GM18508 (cell line): ENCODE results near the gene MACROD2.
A peak's percentile ranks its signal among the peaks of the same experiment; 100 is the strongest.
"Not testable (repeated sequence)": the region's sequence is repeated elsewhere in the genome, so short reads cannot be mapped to it uniquely, and the experiment has no call there.

Experiments
- ATAC-seq: cut with Tn5 transposase; IDR thresholded peaks from one replicate; pipeline ENCODE4 v1.9.1; 2021; ENCODE audit warnings: moderate number of reproducible peaks; ENCODE audit not compliant: insufficient read depth, unreplicated experiment

The MACROD2 gene

GRCh38 chr20:16005021-16005914 lies 2010.0 kb downstream of the MACROD2 start:
- no peak for ATAC-seq

DNA sequence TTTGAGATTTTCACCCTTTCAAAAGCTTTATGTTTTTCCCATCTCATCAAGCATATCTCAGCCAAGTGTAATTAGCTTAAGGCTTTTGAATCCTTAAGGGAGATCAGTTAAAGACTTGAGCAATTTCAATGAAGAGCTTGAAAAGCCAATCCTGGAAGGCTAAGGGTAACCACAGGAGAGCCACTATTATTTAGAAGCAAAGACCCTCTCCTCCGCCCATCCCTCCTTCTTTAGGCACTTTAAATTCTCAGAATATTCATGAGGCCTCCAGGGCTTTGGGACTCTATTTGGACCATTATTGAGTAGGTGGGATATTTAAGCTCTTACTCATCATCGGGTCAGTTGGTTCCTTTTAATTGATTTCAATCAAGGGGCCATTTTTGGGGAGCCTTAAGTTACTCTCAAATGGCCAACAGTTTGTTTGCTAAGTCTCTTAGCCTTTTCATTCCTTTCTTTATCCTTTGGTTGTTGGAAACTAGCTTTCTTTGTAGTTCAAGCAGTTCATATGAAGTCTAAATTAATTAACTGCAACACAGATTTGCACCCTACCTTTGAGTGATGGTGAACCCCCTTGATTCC lies 2010.7 kb downstream of the MACROD2 start:
- no peak for ATAC-seq

DNA sequence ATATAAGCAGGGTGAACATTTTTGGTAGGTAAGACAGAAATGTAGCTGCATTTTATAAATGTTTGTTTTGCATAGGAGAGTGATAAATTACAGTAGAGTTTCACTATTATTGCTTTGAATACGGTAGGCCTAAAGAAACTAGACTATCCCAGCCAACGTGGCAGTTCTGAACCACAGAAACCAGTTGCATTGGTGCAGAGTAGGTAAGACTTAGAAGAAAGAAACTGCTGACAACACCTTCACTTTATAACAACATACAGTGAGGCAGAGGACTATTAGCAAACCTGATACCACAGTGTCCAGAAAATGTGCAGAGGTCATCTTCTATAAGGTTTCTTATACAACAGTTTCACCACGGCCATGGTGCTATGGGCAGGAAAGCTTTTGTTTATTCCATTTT lies 2011.8 kb downstream of the MACROD2 start:
- peak; percentile 87 for ATAC-seq

GRCh38 chr20:16007962-16008361 lies 2012.6 kb downstream of the MACROD2 start:
- ATAC-seq, result no peak

GRCh38 chr20:16011056-16011455 lies 2015.7 kb downstream of the MACROD2 start:
- ATAC-seq, result no peak

DNA sequence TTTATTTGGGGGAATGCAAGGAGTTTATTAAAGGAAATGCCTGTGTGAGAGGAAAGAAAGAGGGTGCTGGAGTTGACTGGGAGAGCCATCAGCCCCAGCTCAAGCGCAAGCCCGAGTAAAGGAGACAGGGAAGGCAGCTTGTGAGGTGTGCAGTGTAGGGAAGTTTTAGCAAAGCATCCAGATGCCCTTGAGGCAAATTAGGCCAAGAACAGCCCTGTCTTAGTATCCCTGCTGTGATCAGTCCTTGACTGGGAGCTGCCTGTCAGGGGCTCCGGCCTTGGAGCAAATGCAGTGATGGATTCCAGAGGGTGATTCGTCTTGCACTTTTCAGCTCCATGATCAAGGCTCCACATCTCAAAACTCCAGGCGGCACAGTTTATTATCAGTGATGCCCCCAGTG lies 2016.2 kb downstream of the MACROD2 start:
- ATAC-seq, result no peak

DNA sequence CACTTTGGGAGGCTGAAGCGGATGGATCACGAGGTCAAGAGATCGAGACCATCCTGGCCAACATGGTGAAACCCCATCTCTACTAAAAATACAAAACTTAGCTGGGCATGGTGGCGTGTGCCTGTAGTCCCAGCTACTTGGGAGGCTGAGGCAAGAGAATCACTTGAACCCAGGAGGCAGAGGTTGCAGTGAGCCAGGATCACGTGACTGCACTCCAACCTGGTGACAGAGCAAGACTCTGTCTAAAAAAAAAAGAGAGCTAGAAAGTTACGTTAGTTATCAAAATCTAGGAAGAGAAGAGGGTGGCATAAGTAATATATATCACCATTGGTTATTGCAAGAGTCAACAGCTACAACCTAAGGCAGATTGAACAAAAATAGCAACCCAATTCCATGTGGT lies 2017.6 kb downstream of the MACROD2 start:
- not testable (repeated sequence) for ATAC-seq

DNA sequence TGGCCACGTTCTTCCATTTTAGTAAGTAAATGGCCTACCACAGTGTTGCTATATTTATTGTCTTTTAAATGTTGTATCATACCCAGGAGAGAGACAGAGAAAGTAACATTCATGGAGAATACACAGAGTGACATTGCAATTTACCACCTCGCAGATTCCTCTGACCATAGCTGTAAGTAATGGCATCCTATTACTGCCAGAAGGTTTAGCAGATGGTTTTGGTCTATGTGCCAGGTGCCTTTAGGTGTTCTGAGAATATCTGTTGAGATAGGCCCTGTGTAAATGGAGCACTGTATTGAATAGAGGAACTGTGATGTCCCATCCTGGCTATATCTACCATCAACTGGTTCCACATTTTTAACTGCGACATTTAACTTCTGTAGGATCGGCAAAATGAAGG lies 2018.3 kb downstream of the MACROD2 start:
- ATAC-seq, result no peak

GRCh38 chr20:16014436-16014835 lies 2019.1 kb downstream of the MACROD2 start:
- ATAC-seq, result no peak

DNA sequence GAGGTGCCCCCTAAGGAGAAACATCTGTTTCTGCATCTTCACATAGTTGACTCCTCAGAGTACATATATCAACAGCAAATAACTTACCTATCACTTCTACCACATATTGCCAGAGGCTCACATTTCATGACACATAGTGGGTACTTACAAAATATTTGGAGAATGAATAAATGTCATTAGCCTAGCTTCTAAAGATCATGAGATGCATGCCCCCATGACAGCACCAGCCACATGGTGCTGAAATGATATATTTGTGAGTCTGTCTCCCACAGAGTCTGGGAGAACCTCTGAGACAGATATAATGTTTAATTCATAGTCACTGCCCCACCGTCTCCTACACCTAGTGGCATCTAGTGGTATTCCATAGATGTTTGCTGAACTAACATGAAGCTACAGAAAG lies 2022.3 kb downstream of the MACROD2 start:
- ATAC-seq, result no peak

DNA sequence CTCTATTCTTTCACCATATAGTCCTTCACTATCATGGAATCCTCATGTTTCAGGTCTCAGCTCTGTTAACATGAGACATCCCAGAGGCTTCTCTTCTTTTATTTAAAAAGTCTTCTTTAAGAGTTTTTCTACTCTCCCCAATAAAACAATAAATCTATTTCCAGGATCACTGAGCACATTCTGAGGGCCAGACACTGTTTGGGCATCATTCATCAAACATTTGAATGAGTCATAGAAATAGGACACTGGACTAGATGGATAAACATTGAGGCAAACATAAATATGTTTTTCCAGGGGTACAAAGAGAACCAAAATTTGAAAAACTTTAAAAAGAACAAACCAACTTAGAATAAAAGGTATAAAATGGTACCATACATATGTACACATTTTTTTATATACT lies 2023.6 kb downstream of the MACROD2 start:
- no peak for ATAC-seq

DNA sequence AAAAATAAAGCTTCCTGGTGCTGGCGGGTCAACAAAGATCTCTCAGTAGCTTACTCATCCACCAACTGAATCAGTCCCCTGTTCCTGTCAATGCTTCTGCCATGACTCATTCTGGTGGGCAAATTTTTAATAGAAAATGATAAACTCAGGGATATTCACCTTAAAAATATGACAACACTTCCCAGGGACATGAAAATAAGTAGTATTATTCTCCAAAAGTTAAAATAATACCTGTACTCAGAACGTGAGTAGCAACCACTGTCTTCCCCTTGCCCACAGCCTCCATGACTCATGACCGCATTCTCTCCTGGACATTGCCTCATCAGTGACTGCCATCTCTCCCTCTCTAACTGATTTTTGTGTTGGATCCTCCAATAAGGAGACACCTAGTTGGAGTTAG lies 2025.7 kb downstream of the MACROD2 start:
- no peak for ATAC-seq

- no peak for ATAC-seq
Measured at GRCh38 chr20:16025084-16025483, 2029.8 kb downstream of the MACROD2 start.

GRCh38 chr20:16027686-16028085 lies 2032.4 kb downstream of the MACROD2 start:
- no peak for ATAC-seq

GRCh38 chr20:16028923-16029322 lies 2033.6 kb downstream of the MACROD2 start:
- ATAC-seq, result no peak

DNA sequence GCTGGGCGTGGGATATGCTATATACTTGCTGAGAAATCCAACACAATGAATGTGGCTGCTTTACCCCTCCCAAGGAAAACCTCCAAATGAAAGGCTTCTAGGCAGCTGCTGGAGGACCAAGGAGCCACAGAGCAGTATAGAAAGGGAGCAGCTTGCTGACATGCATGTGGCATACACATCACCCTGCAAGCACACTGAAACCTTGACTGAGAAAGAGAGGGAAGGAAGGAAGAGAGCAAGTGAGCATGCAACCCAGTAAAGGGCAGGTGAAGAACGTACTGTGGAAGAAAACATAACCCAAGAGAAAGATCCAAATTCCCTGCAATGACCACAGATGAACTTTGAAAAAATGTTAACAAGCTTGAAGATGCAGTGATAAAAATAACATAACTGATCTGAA lies 2034.9 kb downstream of the MACROD2 start:
- ATAC-seq, result no peak

DNA sequence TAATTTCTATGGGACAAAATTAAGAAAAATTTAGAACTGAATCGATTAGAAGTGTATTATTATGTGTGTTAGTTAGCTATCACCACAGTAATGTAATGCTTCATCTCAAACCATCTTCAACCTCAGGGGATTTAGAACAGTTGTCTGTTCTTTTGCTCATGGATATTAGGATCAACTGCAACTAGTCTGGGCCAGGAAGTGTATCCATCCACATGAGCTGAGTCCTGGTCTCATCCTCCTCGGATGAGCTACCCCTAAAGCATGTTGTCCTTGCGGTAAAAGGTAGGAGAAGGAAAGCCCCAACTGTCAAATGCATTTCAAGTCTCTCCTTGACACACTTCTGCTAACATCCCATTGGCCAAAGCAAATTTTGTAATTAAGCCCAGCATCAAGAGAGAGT lies 2040.3 kb downstream of the MACROD2 start:
- ATAC-seq, result no peak

DNA sequence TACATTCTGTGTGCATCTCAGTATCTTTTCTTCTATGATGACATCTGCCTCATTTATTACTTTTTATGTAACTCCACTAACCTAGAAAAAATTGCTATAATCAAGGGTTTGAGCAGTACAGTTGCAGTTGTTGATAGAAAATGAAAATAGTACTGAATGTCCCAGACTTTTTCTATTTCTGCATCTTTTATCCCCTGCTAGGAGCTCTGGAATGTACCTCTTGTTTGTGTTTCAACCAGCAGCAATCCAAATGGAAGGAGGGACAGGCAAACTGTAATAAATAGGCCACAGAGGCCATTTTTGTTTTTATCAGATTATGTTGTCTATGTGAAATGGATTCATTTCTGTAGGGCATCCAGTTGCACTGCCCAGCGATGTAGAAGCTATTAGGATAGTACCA lies 2041.0 kb downstream of the MACROD2 start:
- ATAC-seq, result no peak

GRCh38 chr20:16040742-16041141 lies 2045.4 kb downstream of the MACROD2 start:
- ATAC-seq, result no peak

DNA sequence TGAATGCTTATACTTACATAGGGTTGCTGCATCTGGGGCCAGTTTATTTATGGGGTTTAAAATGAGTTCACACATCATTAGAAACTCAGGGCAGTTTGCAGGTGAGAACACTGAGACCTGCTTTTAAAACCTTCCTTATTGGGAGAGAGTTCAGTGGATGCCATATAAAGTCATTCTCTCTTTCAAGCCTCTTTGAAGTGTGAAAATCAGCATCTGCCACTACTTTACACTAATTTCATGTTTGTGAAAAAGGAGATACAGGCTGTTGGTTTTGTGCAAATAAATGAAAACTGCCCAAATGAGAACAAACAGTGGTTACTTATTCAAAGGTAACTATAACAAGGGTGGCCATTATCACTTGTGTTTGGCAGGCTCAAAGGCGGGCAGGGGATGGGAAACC lies 2047.4 kb downstream of the MACROD2 start:
- no peak for ATAC-seq

- no peak for ATAC-seq
Measured at GRCh38 chr20:16043931-16044330, 2048.6 kb downstream of the MACROD2 start.

DNA sequence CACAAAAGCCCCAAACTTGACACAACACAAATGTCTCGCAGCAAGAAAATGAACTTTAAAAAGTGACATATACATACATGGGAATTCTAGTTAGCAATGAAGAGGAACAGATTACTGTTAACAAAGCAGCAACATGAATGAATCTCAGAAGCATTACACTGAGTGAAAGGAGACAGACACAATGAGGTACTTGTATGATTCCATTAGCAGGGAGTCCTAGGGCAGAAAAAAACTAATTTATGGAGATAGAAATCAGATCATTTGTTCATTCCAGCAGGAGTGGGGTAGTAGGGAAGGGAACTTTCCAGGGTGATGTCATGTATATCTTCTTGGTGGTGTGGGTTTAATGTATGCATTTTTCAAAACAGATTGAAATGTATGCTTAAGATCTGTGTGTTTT lies 2053.6 kb downstream of the MACROD2 start:
- ATAC-seq, result no peak
